CD4-positive, CD25-positive, alpha-beta regulatory T cell (primary cell): ENCODE measurements around the gene TRMT13. TPM values are rescaled to one million over a fixed set of nuclear protein-coding genes. Genes with fewer than 3 reads are reported as not detected.
"Not testable (repeated sequence)": the region's sequence is repeated elsewhere in the genome, so short reads cannot be mapped to it uniquely, and the experiment has no call there.

Source experiments
- ATAC-seq, 2 donors: fragments of 150-1000 bp; cut with Tn5 transposase; one replicate each; pipeline ENCODE4 v1.10.0; 2021; ENCODE audit warnings: low read depth in 2 of 2, moderate number of reproducible peaks in 2 of 2, moderate library complexity in 1 of 2
- DNase-seq, 3 donors: peaks; one replicate each; pipeline versions ENCODE4 v3.0.0 to v3.0.0-alpha.2; 2012 to 2022; ENCODE audit warnings: mixed read lengths in 1 of 3
- H3K27ac ChIP-seq: one replicate; pipeline ENCODE4 v1.7.0; 2013; ENCODE audit warnings: mild to moderate bottlenecking, low read length; ENCODE audit not compliant: insufficient read depth, poor library complexity, severe bottlenecking
- H3K27me3 ChIP-seq: one replicate; pipeline ENCODE4 v1.7.0; 2013; ENCODE audit warnings: low read length; ENCODE audit not compliant: control insufficient read depth, insufficient read depth
- H3K36me3 ChIP-seq: one replicate; pipeline ENCODE4 v1.7.0; 2013; ENCODE audit warnings: mild to moderate bottlenecking, low read length, moderate library complexity; ENCODE audit not compliant: control insufficient read depth, insufficient read depth
- H3K4me1 ChIP-seq: 2 replicates; pipeline ENCODE4 v1.7.0; 2013; ENCODE audit warnings: mild to moderate bottlenecking, low read length; ENCODE audit not compliant: insufficient read depth, control insufficient read depth, poor library complexity, severe bottlenecking
- H3K4me3 ChIP-seq: one replicate; pipeline ENCODE4 v1.7.0; 2013; ENCODE audit warnings: low read depth, mild to moderate bottlenecking, low read length, moderate library complexity
- H3K9me3 ChIP-seq, 2 experiments: 1 replicate in 1 of 2; 2 replicates in 1 of 2; pipeline ENCODE4 v1.7.0; 2013; ENCODE audit warnings: low read length in 2 of 2, mild to moderate bottlenecking in 1 of 2, moderate library complexity in 1 of 2; ENCODE audit not compliant: control insufficient read depth in 2 of 2
- H3K27ac Mint-ChIP-seq, 3 donors: one replicate each; pipeline ENCODE4 v1.8.0; 2020 to 2022; ENCODE audit warnings: mild to moderate bottlenecking in 3 of 3, mixed read lengths in 3 of 3, moderate library complexity in 2 of 3
- H3K27me3 Mint-ChIP-seq: one replicate; pipeline ENCODE4 v1.8.0; 2022; ENCODE audit warnings: mild to moderate bottlenecking, mixed read lengths
- H3K36me3 Mint-ChIP-seq: one replicate; pipeline ENCODE4 v1.8.0; 2020; ENCODE audit warnings: mixed read lengths
- H3K4me1 Mint-ChIP-seq, 4 donors: one replicate each; pipeline ENCODE4 v1.8.0; 2020 to 2022; ENCODE audit warnings: mixed read lengths in 4 of 4, mild to moderate bottlenecking in 1 of 4
- H3K4me3 Mint-ChIP-seq, 4 donors: one replicate each; pipeline ENCODE4 v1.8.0; 2020 to 2022; ENCODE audit warnings: mild to moderate bottlenecking in 4 of 4, mixed read lengths in 4 of 4, moderate library complexity in 3 of 4
- H3K9me3 Mint-ChIP-seq, 7 donors: one replicate each; pipeline ENCODE4 v1.8.0; 2020 to 2022; ENCODE audit warnings: mixed read lengths in 7 of 7, mild to moderate bottlenecking in 3 of 7, moderate library complexity in 2 of 7
- polyA plus RNA-seq, 4 donors: library from polyadenylated mRNA; unstranded; fragments of 300-500 nt; fragmentation: Illumina TruSeq; gene quantifications; one replicate each; pipeline ENCODE4 v1.2.3, GENCODE V29; 2021
- total RNA-seq: library from RNA; stranded (reverse); gene quantifications from one replicate; pipeline ENCODE4 v1.2.3, GENCODE V29; 2022

TRMT13 gene
- total and polyA plus RNA-seq, 5 donors from 2014 or later = 7.5 to 12.2 (median 9.2) TPM

GRCh38 chr1:100188617-100189016 is 55.7 kb downstream of the TRMT13 start:
- H3K36me3 ChIP-seq = no peaks in the 10 kb centered on the region
- Mint-ChIP-seq H3K36me3 (peaks cover 18% of the 10 kb centered on the region), H3K4me1 (no peaks in the 10 kb centered on the region), H3K27ac (no peak overlapping the region), H3K27me3 (no peaks in the 10 kb centered on the region), H3K9me3 (no peaks in the 10 kb centered on the region), H3K4me3 (no peak overlapping the region)
- no peak for DNase-seq
- H3K4me1 ChIP-seq = no peaks in the 10 kb centered on the region
- no peak overlapping the region for H3K27ac ChIP-seq
- no peaks in the 10 kb centered on the region for H3K27me3 ChIP-seq
- no peak for ATAC-seq
- H3K4me3 ChIP-seq = no peak overlapping the region
- H3K9me3 ChIP-seq = no peaks in the 10 kb centered on the region

GRCh38 chr1:100198596-100198995 is 65.6 kb downstream of the TRMT13 start:
- no peak for DNase-seq
- Mint-ChIP-seq H3K27ac (no peak overlapping the region), H3K36me3 (peaks cover 56% of the 10 kb centered on the region)

GRCh38 chr1:100200060-100200459 is 67.1 kb downstream of the TRMT13 start:
- H3K4me3 ChIP-seq, H3K27me3 ChIP-seq, H3K4me3 Mint-ChIP-seq, H3K9me3 Mint-ChIP-seq, ATAC-seq, H3K27ac Mint-ChIP-seq, H3K4me1 ChIP-seq, H3K9me3 ChIP-seq, H3K27me3 Mint-ChIP-seq, H3K27ac ChIP-seq, DNase-seq: not testable (repeated sequence)
- peaks cover 0 to 12% (median 6%) of the 10 kb centered on the region in 4 donors for H3K4me1 Mint-ChIP-seq
- H3K36me3 ChIP-seq = peaks cover 50% of the 10 kb centered on the region
- H3K36me3 Mint-ChIP-seq = peaks cover 71% of the 10 kb centered on the region

More at GRCh38 chr1:100198596-100198995, 65.6 kb downstream of the TRMT13 start:
- Mint-ChIP-seq H3K4me3 (no peak overlapping the region), H3K27me3 (no peaks in the 10 kb centered on the region), H3K9me3 (no peaks in the 10 kb centered on the region), H3K4me1 (peaks cover 0 to 12% (median 2%) of the 10 kb centered on the region in 4 donors)
- H3K4me3 ChIP-seq = no peak overlapping the region
- no peaks in the 10 kb centered on the region for H3K27me3 ChIP-seq
- ATAC-seq = no peak
- no peaks in the 10 kb centered on the region for H3K9me3 ChIP-seq
- no peak overlapping the region for H3K27ac ChIP-seq
- H3K4me1 ChIP-seq = no peaks in the 10 kb centered on the region
- peaks cover 47% of the 10 kb centered on the region for H3K36me3 ChIP-seq

Other genes starting within 250 kb of the TRMT13 start
- gene SLC35A3, start 163.2 kb upstream of the TRMT13 start, total RNA-seq = 25.1 TPM
- 10 to 100 TPM in 2 of 4 donors, 1 to 10 TPM in 2; 9.5 to 14.4 (median 11.9) TPM for gene SLC35A3, start 163.2 kb upstream of the TRMT13 start, polyA plus RNA-seq
- gene SASS6, start 233 bp upstream of the TRMT13 start, total RNA-seq = 3.2 TPM
- 1 to 10 TPM; 1.3 to 3.2 (median 2.5) TPM for gene SASS6, start 233 bp upstream of the TRMT13 start, polyA plus RNA-seq
- 1.6 TPM for gene LRRC39, start 45.1 kb downstream of the TRMT13 start, total RNA-seq
- gene LRRC39, start 45.1 kb downstream of the TRMT13 start, polyA plus RNA-seq = not detected
- 10.0 TPM for gene DBT, start 116.7 kb downstream of the TRMT13 start, total RNA-seq
- gene DBT, start 116.7 kb downstream of the TRMT13 start, polyA plus RNA-seq = 1 to 10 TPM; 3.4 to 6.3 (median 4.8) TPM
- gene RTCA, start 133.1 kb downstream of the TRMT13 start, total RNA-seq = 49.9 TPM
- 10 to 100 TPM; 25.9 to 37.5 (median 29.6) TPM for gene RTCA, start 133.1 kb downstream of the TRMT13 start, polyA plus RNA-seq
- gene CDC14A, start 219.3 kb downstream of the TRMT13 start, total RNA-seq = 155 TPM
- 10 to 100 TPM; 33.8 to 40.2 (median 36.3) TPM for gene CDC14A, start 219.3 kb downstream of the TRMT13 start, polyA plus RNA-seq